Measurements from ENCODE around the gene NXPH2.

NXPH2 gene

GRCh38 chr2:138779781-138780445 is at the start of gene NXPH2:
NXPH2 (minus strand) TSS chr2:138780390; CDS start chr2:138780241, 149 bp downstream.
- no peak for DNase-seq (ENCODE audit: low read depth)

DNA sequence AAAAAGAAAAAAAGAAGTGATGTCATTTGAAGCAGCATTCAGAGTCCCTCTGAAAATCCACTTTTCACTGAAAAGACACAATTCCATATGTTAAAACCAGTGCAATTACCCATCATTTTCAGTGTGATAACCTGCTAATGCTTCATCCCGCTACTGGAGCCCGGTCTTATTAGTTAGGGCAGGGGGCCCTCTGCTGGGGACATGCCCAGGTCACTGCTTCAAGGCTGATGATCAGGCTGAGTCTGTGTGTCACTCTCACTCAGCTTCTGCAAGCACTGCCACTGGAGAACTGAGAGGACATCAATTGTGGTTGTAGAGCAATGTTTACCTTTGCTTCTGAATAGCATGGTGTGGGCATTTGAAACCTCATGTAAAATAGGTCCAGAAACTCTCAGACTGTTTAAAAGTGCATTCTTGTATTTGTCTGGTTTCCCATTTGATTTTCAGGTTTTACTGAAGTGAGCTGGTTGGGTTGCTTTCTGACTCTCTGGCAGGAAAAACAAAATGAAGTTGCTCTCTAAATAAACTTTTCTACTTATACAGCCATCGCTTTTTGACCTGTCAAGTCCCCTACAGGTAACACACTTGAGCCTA is 49.2 kb upstream of the NXPH2 start:
- DNase-seq (ENCODE audit: low read depth), result peak; percentile 3

DNA sequence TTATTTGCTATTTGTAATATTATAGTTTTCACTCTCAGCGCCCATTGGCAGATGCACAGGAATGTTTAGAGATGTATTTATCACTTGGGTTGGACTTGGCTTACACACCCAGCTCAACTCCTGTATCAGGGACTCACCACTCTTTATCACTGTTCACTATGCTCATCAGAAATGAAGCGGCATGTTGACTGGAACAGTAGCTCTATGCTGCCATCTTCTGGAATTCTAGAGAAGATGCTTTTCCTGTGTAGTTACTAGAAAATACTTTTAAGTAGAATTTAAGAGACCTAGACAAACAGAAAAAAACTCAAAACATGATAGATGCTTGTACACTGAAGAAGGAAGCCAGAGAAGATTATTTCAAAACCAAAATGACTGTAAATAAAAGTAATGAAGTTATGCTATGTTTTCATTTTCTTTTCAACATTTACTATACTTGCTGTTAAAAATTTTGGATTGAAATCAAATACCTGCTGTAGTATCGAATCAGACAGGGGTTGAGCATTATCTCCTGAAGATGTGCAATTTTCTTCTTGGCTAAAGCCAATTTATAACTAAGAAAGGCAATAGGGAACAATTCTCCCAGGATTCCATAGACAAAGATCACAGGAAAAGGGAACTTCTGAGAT is 47.4 kb upstream of the NXPH2 start:
- DNase-seq (ENCODE audit: low read depth), result peak; percentile 60

DNA sequence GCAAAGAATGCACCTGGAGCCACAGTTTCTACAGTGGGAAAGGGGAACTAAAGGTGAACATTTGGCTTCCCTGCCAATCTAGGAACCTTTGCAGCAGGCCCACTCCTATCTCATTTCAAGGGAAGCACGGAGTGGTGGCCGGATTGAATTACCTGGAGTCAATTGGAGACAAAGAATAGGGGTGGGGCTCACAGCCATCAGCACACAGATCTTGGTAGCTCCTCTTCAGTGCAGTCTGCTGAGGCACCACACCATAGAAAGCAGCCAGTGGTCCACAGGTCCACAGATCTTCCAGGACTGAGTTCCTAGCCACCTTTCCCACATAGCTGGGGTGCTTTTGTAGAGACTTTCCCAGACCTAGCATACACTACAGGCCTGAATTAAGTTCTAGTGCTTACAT is 43.5 kb upstream of the NXPH2 start:
- no peak for DNase-seq (ENCODE audit: low read depth)

- no peak for DNase-seq (ENCODE audit: low read depth)
Measured at GRCh38 chr2:138819964-138820363, 39.8 kb upstream of the NXPH2 start.

DNA sequence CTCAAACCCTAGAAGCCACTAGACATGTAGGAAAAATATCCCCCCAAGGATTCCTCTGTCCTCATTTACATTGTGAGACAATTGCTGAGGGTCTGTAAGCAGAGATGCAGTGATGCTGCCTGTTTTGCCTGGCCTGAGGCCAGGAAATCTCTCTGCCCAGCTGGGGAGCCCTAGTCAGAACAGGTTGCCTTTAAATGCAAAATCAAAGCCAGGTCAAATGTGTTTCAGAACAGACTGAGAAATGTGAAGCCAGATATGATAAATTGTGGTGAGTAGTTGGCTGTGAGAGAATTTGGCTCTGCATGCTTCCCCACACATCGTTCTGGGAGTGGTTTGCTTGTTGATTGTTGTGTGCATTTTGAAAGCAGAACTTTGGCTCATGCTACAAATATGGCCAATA is 38.4 kb upstream of the NXPH2 start:
- no peak for DNase-seq (ENCODE audit: low read depth)

- no peak for DNase-seq (ENCODE audit: low read depth)
Measured at GRCh38 chr2:138814123-138814898, 34.1 kb upstream of the NXPH2 start.

DNA sequence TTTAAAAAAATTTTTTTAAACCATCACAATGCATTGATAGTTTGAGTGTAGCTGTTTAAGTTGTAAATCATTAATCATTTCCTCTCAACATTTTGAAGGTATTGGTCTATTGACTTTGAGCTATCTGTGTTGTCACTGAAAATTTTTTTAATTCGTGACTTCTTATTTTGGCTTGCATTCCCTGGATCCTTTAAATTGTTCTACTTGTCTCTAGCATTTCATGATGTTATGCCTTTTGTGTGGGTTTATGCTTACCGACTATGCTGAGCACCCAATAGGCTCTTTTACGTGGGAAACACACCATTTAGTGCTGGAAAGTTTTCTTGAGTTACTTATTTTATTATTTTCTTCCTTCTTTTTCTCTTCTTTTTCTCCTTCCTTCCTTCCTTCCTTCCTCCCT is 31.2 kb upstream of the NXPH2 start:
- DNase-seq (ENCODE audit: low read depth), result no peak

DNA sequence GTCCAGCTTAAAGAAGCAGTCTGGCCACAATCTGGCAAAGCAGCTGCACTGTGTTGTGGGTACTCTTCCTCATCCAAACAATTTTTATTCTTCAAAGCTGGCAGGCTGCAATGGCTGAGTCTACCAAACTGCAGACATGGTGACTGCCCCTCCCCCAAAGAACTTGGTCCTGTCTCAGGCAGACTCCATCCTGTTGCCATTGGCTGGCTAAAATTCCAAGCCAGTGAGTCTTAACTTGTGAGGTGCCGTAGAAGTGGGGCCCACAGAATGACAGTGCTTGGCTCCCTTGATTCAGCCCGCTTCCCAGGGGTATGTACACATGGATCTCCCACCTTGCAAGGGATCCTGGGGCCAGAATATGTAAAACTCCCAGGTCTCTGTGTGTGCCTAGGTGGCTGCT is 14.5 kb upstream of the NXPH2 start:
- DNase-seq (ENCODE audit: low read depth), result no peak

- peak; percentile 18 for DNase-seq (ENCODE audit: low read depth)
Measured at GRCh38 chr2:138787053-138787666, 7.0 kb upstream of the NXPH2 start.

- DNase-seq (ENCODE audit: low read depth), result no peak
Measured at GRCh38 chr2:138782383-138782782, 2.2 kb upstream of the NXPH2 start.

GRCh38 chr2:138780908-138781307 is 718 bp upstream of the NXPH2 start:
- DNase-seq (ENCODE audit: low read depth), result no peak

- DNase-seq (ENCODE audit: low read depth), result no peak
Measured at GRCh38 chr2:138780446-138780880, 273 bp upstream of the NXPH2 start.

- no peak for DNase-seq (ENCODE audit: low read depth)
Measured at GRCh38 chr2:138779406-138779780, 797 bp downstream of the NXPH2 start.

GRCh38 chr2:138777996-138778395 is 2.2 kb downstream of the NXPH2 start:
- no peak for DNase-seq (ENCODE audit: low read depth)

GRCh38 chr2:138775736-138776135 is 4.5 kb downstream of the NXPH2 start:
- no peak for DNase-seq (ENCODE audit: low read depth)

DNA sequence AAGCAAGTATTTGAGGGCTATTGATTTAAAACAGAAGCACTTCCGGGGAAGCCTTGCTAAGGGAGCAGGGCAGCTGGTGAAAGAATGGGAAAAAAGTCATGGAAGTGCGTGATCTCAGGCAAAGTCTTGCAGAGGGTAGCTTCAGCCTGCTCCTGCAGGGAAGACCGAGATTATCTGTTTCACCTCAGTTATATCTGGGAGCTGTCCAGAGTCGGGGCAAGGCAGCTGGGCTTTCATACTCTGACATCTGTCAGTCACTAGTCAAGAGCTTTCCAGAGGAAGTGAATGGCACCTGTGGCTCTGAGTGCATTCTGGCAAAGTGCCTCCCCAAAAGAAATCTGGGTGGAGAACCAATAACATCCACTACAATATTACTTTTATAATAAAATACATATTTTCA is 8.7 kb downstream of the NXPH2 start:
- no peak for DNase-seq (ENCODE audit: low read depth)

DNA sequence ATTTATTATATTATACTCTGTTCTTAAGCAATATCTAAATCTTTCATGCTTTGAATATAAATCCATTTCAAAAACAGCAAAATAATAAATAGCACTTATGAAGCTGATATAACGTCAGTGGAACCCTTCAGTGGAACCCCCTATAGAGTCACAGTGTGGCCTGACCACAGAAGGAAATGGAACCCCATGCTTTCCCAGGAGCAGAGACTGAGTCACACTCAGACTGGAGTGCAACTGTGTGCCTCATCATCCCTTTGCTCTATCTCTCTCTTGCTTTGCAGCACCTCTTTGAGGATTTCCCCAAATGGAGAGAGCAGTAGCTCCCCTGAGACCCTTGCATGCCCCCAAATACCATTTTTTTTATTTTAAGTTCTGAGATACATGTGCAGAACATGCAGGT is 13.1 kb downstream of the NXPH2 start:
- no peak for DNase-seq (ENCODE audit: low read depth)

DNA sequence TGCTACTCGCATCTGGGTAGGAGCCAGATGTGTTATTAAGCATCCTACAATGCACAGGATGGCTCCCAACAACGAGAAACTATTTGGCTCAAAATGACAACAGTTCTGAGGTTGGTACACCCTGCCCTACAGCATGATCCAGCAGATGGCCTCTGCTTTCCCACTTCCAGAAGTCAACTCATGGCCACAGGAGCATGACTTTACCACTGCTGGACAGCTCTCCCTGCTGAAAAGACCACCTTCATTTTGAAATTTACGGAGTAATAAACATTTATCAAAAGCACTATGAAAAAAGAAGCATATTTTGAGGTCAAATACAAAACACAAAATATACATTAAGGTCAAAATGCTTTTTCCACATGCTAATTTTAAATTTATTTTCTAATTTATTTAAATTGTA is 13.7 kb downstream of the NXPH2 start:
- no peak for DNase-seq (ENCODE audit: low read depth)

DNA sequence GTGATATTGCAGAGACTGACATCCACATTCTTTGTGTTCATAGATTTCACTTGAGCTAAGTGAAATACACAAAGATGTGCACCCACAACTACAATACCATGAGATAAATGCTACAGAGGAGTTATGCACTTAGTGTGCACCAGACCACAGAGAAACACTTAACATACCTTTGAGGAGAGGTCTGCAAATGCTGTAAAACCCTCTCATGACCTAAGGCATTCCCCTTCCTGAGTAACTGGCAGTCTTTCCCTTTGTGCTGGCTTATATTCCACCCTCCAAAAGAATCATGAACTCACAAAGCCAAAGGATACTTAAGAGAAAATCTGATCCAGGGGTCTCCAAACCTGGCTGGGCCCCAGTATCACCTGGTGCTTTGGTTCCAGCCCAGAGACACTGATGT is 16.2 kb downstream of the NXPH2 start:
- DNase-seq (ENCODE audit: low read depth), result no peak

DNA sequence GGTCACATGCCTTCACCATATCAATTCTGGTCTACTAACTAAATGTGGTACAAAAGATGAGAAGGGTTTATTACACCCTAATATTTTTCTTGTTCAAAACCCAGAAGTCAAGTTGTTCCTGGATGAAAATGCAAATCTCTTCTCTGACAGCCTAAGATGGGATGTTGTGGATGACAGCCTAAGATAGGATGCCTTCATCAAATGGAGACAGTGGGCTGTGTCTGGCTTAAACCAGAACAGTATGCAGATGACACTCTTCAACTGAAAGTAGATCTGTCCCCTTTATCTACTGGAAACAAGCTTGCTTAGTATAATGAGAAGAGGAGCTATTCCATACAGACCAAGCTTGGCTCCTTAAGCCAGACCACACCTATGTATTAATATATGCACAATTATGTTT is 17.7 kb downstream of the NXPH2 start:
- no peak for DNase-seq (ENCODE audit: low read depth)

DNA sequence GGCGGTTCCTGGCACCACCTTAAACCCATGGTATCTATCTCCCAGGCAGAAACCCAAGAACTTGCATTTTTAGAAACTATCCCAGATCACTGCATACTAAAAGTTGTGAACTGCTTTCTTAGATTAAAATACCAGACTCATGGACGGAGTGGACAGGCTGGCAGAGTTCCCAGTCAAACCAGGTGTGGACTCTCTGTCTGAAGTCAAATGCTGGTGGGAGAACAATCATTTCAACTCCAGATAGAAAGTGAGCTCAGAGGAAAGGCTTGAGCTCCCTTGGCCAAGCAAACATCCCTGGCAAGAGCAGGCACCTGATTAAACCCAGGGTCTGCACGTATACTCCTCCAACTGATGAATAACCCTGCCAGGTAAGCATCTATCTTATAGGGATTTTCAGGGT is 19.5 kb downstream of the NXPH2 start:
- DNase-seq (ENCODE audit: low read depth), result no peak

Data from fibroblast of the conjunctiva (primary cell).